GF-D8 (cell line): ENCODE results near the gene KIF21B.
"Not testable (repeated sequence)": the region's sequence is repeated elsewhere in the genome, so short reads cannot be mapped to it uniquely, and the experiment has no call there.

Experiments
- DNase-seq: peaks from one replicate; lab custom pipeline; 2025; lab: John Stamatoyannopoulos, UW

Gene KIF21B

GRCh38 chr1:200971428-200971903 is 52.0 kb downstream of the KIF21B start:
- DNase-seq: no peak

- DNase-seq: no peak
Measured at GRCh38 chr1:200970771-200971427, 52.6 kb downstream of the KIF21B start.

DNA sequence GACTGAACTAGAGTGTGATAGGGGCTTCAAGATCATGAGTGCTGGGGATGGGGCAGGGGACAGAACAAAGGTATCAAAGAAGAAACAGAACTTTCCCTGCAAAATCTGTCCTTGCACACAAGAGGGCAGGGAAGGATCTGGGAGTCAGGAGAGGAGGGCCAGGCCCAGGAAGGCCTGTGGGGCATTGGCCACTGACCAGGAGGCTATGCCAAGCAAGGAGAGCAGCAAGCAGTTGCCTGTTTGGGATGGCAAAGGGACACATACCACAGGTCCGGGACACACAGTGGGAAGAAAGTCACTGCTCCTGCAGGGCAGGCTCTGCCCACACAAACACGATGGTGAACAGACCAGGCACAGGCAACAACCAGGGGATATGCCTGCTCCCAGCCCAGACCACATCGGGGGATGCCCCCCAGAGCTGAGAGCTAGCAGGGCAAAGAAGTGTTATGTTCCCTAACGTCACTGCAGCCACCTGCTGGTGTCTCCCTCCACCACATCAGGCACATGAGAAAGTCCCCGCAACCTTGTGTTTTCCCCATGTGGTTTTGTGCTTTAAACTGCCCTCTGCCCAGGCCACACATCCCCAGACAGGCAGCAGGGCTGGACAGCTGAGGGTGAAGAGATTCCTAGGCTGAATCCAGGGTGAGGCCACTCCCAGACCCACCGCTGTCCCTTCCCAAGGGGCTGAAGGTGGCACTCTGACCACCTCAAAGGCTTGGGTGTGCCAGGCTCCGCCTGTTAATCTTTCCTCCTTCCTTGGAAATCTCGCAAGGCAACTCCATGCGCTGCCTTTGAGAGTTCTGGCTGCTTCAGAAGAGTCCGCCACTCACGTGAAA is 53.6 kb downstream of the KIF21B start:
- no peak for DNase-seq

GRCh38 chr1:200968469-200969410 is 54.8 kb downstream of the KIF21B start:
- no peak for DNase-seq

DNA sequence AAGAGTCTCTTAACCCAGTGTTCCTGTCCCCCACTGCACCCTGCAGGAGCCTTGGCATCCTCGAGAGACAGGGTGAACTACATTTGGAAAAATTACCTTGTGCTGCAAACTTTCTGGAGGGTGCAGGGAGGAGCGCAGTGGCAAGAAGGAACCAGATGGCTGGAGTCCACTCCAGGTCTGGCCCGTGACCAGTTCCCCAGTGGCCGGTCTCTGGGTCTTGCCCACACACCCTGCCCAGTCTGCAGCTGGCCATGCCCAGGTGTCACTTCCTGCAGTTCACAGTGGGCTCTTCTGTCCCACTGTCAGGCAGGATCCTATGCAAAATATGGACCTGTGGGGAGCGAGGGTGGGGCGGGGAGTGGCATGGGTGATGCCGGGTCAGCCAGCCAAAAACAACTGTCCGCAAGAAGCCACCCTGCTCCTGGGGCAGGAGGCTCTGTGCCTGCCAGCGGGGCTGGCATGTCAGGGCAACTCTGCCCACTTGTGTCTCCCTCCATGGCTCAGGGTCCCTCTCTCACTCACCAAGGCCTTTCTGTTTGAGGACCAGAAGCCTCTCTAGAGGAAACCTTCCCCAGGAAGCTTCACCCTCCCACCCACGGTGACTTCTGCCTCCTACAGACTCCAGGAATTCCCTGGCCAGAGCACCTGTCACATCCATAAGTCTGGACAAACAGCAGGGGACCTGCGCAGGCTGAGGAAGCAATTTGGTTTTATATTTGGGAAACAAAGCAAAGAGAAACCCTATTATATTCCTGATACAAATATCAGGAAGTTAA is 55.6 kb downstream of the KIF21B start:
- DNase-seq: no peak

GRCh38 chr1:200966934-200967333 is 56.6 kb downstream of the KIF21B start:
- no peak for DNase-seq

- no peak for DNase-seq
Measured at GRCh38 chr1:200965111-200965805, 58.3 kb downstream of the KIF21B start.

DNA sequence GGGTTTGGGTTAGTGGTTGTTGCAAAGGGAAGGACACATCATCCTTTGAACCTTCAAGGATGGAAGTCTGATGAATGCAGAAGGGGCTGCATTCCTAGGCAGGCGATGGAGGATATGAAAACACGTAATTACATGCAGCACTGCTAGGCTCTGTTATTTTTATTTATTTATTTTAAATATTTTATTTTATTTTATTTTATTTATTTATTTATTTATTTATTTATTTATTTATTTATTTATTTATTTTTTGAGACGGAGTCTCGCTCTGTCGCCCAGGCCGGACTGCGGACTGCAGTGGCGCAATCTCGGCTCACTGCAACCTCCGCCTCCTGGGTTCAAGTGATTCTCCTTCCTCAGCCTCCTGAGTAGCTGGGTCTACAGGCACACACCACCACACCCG is 59.6 kb downstream of the KIF21B start:
- not testable (repeated sequence) for DNase-seq

DNA sequence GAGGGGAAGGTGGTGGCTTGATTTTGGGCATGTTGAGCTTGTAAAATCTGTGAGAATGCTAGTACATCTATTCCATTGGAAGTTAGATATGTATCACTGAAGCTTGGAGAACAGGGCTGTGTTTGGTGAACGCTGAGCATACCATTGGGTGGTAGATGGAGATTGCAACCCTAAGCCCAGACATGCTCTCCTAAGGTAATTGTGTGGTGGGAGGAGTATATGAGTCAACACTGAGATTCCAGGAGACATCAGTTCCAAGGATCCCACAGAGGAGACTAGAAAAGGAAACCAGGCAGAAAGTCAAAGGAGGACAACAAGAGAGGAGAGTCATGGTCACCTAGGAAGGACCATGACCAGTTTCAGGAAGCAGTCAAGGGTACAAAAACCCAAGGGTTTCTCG is 60.4 kb downstream of the KIF21B start:
- no peak for DNase-seq

- DNase-seq: no peak
Measured at GRCh38 chr1:200962631-200963030, 60.9 kb downstream of the KIF21B start.

GRCh38 chr1:200962151-200962550 is 61.4 kb downstream of the KIF21B start:
- DNase-seq: not testable (repeated sequence)

GRCh38 chr1:200960948-200961340 is 62.6 kb downstream of the KIF21B start:
- DNase-seq: no peak

DNA sequence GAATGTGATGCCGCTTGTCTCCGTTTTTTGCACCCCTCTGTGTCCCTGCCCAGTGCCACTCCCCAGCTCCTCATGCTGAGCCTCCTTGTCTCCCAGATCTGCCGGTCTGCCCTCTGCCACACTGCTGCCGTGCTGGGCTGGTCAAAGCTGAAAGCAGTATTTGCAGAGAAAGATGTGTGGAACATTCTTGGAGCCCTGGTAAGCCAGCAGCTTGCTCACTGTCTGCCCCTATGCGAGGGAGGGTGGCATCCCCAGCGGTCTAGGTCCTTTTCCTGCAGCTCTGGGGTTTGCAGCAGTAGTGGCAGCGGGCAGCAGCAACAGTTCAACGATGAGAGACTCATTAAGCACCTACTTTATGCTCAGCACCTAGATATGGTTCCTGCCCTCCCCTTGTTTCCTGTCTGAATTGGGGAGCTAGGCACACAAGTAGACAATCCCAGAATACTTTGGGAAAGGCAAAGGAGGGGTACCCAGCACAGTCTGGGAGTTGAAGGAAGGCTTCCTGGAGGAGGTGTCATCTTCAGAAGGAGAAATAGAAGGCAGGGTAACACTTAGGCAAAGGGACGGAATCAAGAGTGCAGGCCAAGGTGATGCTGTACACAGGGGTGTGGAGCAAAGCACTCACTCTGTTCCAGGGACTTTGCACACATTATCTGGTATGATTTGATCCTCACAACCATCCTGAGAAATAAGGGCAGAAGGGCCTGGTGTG is 63.1 kb downstream of the KIF21B start:
- no peak for DNase-seq

GRCh38 chr1:200959411-200959921 is 64.0 kb downstream of the KIF21B start:
- DNase-seq: no peak

GRCh38 chr1:200958597-200958996 is 64.9 kb downstream of the KIF21B start:
- no peak for DNase-seq

- no peak for DNase-seq
Measured at GRCh38 chr1:200954434-200954833, 69.1 kb downstream of the KIF21B start.

GRCh38 chr1:200951016-200951415 is 72.5 kb downstream of the KIF21B start:
- DNase-seq: no peak

- DNase-seq: no peak
Measured at GRCh38 chr1:200949626-200950025, 73.9 kb downstream of the KIF21B start.

- no peak for DNase-seq
Measured at GRCh38 chr1:200947059-200947566, 76.4 kb downstream of the KIF21B start.

DNA sequence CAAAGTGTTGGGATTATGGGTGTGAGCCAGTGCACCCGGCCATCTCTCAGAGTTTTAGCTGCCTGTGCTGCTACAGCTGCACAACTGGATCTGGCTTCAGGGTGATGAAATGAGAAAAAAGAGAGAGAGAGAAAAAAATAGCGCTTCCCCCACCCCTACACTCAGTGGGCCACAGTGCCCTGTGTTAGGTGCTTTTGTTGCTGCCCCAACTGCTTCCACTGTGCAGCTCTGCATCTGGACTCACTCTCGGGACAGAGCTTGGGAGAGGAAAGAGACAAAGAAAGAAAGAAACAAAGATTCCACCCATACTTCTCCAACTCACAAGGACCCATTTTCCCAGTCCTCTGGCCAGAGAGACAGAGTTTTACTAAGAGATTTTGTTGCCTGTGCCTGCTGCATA is 78.4 kb downstream of the KIF21B start:
- no peak for DNase-seq
